ENCODE data around the gene EIF3D.
A peak's percentile ranks its signal among the peaks of the same experiment; 100 is the strongest.

Gene EIF3D

DNA sequence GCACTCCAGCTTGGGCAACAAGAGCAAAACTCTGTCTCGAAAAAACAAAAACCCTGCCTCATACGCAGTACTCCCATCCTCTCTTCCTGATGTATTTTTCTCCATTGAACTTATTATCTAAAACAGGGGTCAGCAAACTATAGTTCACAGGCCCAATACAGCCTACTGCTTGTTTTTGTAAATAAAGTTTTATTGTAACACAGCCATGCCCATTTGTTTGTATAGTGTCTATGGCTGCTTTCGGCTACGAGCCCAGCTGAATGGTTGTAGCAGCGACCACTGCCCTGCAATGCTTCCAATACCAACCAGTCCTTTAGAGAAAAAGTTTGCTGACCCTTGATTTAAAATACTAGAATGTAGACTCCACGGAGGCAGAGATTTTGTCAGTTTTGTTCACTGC lies 53.6 kb downstream of the EIF3D start:
- H3K4me3 ChIP-seq (ENCODE audit: low read depth, low read length): no peak overlapping the region
- no peak for DNase-seq (ENCODE audit: low read depth)
- TF ChIP-seq, protein P1, sequence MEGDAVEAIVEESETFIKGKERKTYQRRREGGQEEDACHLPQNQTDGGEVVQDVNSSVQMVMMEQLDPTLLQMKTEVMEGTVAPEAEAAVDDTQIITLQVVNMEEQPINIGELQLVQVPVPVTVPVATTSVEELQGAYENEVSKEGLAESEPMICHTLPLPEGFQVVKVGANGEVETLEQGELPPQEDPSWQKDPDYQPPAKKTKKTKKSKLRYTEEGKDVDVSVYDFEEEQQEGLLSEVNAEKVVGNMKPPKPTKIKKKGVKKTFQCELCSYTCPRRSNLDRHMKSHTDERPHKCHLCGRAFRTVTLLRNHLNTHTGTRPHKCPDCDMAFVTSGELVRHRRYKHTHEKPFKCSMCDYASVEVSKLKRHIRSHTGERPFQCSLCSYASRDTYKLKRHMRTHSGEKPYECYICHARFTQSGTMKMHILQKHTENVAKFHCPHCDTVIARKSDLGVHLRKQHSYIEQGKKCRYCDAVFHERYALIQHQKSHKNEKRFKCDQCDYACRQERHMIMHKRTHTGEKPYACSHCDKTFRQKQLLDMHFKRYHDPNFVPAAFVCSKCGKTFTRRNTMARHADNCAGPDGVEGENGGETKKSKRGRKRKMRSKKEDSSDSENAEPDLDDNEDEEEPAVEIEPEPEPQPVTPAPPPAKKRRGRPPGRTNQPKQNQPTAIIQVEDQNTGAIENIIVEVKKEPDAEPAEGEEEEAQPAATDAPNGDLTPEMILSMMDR (IDR thresholded peaks at IDR 0.05; ENCODE audit: control insufficient read depth, extremely low read depth, insufficient read depth): no peak

DNA sequence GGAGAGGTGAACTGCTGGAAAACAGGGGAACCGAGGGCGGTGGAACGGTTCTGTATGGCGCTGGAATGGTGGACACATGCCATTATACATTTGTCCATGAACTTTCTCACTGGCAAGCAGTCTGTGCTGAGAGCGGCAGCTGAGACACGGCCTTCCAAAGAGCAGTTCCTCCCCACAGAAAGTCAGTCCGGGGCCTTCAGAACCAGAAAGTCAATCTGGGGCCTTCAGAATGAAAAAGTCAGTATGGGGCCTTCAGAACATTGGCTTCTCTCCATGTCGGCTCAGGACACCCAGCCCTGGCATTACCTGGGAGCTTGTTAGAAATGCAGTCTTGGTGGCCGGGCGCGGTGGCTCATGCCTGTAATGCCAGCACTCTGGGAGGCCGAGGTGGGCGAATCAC lies 56.3 kb downstream of the EIF3D start:
- TF ChIP-seq, protein P1 (IDR thresholded peaks at IDR 0.05; ENCODE audit: control insufficient read depth, extremely low read depth, insufficient read depth): no peak

DNA sequence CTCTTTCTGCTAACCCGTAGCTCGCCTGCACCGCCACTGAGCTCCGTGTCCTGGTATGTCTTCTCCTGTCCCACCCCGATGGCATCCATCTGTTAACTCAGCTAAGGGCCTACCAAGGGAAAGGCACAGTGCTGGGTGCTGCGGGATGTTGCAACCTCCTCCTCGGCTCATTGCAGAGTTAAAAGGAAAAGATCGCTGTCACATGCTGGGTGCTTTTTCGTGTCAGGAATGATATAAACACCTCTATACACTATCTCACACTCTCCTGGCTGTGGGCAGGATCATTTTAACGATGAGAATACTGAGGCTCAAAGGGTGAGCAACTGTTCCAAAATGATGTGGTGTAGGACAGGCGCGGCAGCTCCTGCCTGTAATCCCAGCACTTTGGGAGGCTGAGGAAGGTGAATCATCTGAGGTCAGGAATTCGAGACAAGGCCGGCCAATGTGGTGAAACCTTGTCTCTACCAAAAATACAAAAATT lies 57.6 kb downstream of the EIF3D start:
- no peak for DNase-seq (ENCODE audit: low read depth)
- H3K4me3 ChIP-seq (ENCODE audit: low read depth, low read length): no peak overlapping the region
- TF ChIP-seq, protein P1 (IDR thresholded peaks at IDR 0.05; ENCODE audit: control insufficient read depth, extremely low read depth, insufficient read depth): no peak

More for the DNA sequence above, 56.3 kb downstream of the EIF3D start:
- DNase-seq (ENCODE audit: low read depth): no peak
- no peak overlapping the region for H3K4me3 ChIP-seq (ENCODE audit: low read depth, low read length)

DNA sequence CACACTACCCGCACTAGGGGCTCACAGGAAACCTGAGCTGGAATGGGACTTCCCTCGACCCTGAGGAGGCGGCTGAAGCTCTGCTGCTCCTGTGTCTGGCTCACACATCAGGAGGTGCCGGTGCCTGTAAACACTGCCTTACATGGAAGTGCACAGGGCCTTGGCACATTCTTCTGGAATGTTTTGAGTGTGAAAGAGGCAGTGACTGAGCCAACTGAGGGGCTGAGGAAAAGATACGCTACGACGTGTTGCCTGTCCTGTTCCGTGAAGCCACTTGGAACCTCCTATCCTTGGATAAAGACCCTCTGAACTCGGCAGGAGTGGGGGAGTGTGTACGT lies 58.0 kb downstream of the EIF3D start:
- no peak for DNase-seq (ENCODE audit: low read depth)
- TF ChIP-seq, protein P1 (IDR thresholded peaks at IDR 0.05; ENCODE audit: control insufficient read depth, extremely low read depth, insufficient read depth): no peak
- no peak overlapping the region for H3K4me3 ChIP-seq (ENCODE audit: low read depth, low read length)

DNA sequence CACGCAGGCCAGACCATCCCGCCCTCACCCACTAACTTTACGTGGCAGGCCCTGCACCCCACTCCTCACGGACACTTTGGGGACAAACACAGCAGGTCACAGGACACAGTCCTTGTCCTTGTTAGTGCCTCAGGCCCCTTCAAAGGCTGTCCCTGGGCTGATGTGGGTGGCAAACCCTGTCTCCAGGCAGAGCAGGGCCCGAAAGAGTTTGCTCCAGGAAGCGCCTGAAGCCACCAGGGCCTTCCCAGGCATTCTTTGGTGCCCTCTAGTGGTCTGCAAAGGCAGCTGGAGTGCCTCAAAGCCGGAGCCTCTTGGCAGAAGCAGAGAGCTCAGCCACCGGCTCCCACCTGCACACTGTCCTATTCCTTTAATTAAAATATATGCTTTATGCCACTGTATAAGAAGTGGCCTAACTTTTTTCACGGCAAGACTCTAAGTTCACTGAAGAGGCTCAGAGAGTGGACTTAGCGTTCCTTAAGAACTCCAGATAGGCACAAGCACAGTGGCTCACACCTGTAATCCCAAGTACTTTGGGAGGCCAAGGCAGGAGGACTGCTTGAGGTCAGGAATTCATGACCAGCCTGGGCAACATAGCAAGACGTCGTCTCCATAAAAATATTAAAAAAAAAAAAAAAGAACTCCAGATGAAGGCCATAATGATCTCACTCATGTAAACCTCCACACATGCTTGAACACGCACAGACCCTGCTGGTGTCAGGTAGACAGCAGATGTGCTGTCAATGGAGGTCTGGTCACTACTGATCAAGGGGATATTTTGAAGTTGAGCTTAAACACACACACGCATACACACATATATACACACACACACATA lies 58.6 kb downstream of the EIF3D start:
- TF ChIP-seq, protein P1 (IDR thresholded peaks at IDR 0.05; ENCODE audit: control insufficient read depth, extremely low read depth, insufficient read depth): peak; percentile 96
- peak; percentile 67 for DNase-seq (ENCODE audit: low read depth)
- H3K4me3 ChIP-seq (ENCODE audit: low read depth, low read length): no peak overlapping the region

DNA sequence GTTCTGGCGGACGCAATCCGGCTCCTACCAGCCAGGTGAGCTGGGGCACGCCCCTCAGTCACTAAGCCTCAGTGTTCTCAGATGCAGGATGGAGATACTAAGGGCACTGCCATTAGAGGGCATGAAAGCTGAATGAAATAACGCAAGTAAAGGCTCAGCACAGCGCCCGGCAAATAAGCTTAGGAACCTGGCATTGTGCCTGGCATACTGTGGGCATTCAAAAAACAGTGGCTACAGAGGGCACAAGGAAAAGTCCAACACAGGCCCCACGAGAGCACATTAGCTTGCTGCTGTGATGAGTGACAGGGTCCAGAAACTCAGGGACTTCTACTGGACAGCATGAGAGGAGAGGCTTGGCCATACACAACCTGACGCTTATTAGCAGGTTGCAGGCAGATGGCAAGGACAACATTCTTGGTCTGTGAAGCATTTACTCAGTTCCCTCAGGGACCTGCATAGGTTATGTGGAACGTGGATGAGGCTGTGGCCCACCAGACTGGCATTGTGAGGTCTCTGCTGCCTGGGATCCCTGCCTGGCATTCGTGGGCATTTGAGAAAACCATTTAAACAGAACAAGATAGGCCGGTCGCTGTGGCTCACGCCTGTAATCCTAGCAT lies 59.8 kb downstream of the EIF3D start:
- TF ChIP-seq, protein P1 (IDR thresholded peaks at IDR 0.05; ENCODE audit: control insufficient read depth, extremely low read depth, insufficient read depth): no peak; the same call in 1 of the 2 replicates
- no peak for DNase-seq (ENCODE audit: low read depth)
- no peak overlapping the region for H3K4me3 ChIP-seq (ENCODE audit: low read depth, low read length)

All from LNCaP clone FGC (cell line).